WERI-Rb-1 (cell line): Measurements from ENCODE around the gene CTBS.

Source experiments
- DNase-seq: peaks from one replicate; pipeline ENCODE4 v3.0.0-alpha.2; 2020
- H3K27ac ChIP-seq: fragments of 250-450 bp; sonication (Bioruptor Pico); 2 replicates; pipeline ENCODE4 v1.5.1; 2020; ENCODE audit warnings: mild to moderate bottlenecking, moderate library complexity
- H3K27me3 ChIP-seq: fragments of 250-450 bp; sonication (Bioruptor Pico); 2 replicates; pipeline ENCODE4 v1.5.1; 2021; ENCODE audit warnings: mild to moderate bottlenecking, low read depth, moderate library complexity; ENCODE audit not compliant: insufficient read depth, severe bottlenecking
- H3K36me3 ChIP-seq: fragments of 250-450 bp; sonication (Bioruptor Pico); 2 replicates; pipeline ENCODE4 v1.5.1; 2020; ENCODE audit warnings: mild to moderate bottlenecking, moderate library complexity
- H3K4me3 ChIP-seq: 2 replicates; pipeline ENCODE4 v1.5.1; 2011; ENCODE audit warnings: low read depth, mild to moderate bottlenecking, control low read depth, low read length
- H3K9me3 ChIP-seq: fragments of 250-450 bp; sonication (Bioruptor Pico); 2 replicates; pipeline ENCODE4 v1.5.1; 2021; ENCODE audit warnings: mild to moderate bottlenecking, moderate library complexity; ENCODE audit not compliant: severe bottlenecking
- CTCF ChIP-seq: IDR thresholded peaks from 2 replicates; pipeline ENCODE4 v1.5.1; 2011; ENCODE audit warnings: low read depth, mild to moderate bottlenecking, control low read depth, inconsistent platforms, low read length

CTBS gene

GRCh38 chr1:84605157-84605556 lies 30.9 kb upstream of the CTBS start:
- TF ChIP-seq CTCF: no peak
- H3K9me3 ChIP-seq: peaks cover 14% of the 10 kb centered on the region
- no peak overlapping the region for H3K27ac ChIP-seq
- H3K4me3 ChIP-seq: no peak overlapping the region
- no peak for DNase-seq
- H3K27me3 ChIP-seq: no peaks in the 10 kb centered on the region
- no peaks in the 10 kb centered on the region for H3K36me3 ChIP-seq

DNA sequence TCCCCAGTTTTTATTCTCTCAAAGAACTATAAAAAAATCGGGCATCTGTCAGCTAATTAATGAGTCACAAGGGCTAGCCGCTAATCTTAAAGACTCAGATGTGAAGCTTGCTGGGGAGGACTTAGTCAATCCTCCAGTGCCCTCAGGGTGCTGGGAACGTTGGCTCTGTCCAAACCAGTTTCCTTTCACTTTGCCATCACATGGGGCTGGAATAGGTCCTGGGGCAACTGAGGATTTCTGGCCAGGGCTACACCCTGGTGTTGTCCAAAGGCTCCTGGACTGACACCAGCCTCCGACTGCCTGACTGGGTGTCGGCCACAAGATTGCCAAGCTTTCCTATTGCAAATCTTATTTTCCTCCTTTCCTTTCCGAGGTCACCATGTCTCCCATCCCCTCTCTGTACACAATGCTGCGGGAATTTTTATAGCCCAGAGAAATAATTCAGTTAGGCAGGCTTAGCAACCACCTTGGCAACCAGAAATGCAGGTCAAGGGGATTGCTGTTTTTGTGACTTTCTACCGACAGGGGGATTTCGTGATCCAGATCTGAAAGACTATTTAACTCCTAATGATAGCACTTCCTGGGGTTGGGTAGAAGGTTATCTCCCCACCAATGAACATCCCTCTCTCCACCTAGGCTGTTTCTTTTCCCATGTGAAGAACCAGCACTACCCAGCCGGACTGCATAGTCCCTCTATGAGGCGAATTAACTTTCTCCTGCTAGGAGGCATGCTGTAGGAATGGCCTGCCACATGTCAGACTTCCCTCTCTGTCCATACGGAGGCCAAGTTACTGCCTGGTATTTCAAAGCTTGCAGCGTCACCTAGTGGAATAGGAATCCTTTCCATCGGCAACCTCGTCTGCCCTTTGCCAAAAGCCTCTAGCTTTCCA lies 29.9 kb upstream of the CTBS start:
- no peaks in the 10 kb centered on the region for H3K36me3 ChIP-seq
- H3K9me3 ChIP-seq: peaks cover 14% of the 10 kb centered on the region
- H3K4me3 ChIP-seq: peak overlapping the region; percentile 21
- DNase-seq: peak; percentile 67
- TF ChIP-seq CTCF: peak; percentile 81
- H3K27ac ChIP-seq: peak overlapping the region; percentile 67
- no peaks in the 10 kb centered on the region for H3K27me3 ChIP-seq

- no peaks in the 10 kb centered on the region for H3K36me3 ChIP-seq
- no peaks in the 10 kb centered on the region for H3K27me3 ChIP-seq
- no peak for DNase-seq
- peak overlapping the region; percentile 67 for H3K27ac ChIP-seq
- no peak overlapping the region for H3K4me3 ChIP-seq
- TF ChIP-seq CTCF: no peak
- H3K9me3 ChIP-seq: peaks cover 14% of the 10 kb centered on the region
These were observed 29.0 kb upstream of the CTBS start for GRCh38 chr1:84603223-84603622.

DNA sequence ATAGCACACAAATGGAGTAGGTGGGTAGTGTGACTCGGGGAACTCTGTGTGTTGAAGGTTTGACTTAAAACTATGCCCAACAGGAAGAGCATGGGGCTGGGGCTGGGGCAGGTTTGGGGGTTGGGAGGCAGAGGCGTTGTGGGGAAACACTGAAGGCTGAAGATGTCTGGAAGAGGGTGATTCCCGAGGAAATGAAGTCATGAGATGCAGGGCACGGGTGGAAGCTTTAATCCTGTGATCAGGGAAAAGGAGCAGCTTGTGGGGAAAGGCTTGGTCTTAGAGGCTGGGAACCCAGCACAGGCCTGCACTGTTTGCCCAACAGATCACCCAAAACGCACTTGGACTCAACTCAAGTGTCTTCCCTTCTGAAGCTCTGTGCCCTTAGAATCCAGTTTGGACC lies 26.6 kb upstream of the CTBS start:
- TF ChIP-seq CTCF: no peak
- no peak overlapping the region for H3K27ac ChIP-seq
- no peak for DNase-seq
- no peaks in the 10 kb centered on the region for H3K36me3 ChIP-seq
- H3K27me3 ChIP-seq: no peaks in the 10 kb centered on the region
- H3K4me3 ChIP-seq: no peak overlapping the region
- peaks cover 10% of the 10 kb centered on the region for H3K9me3 ChIP-seq

DNA sequence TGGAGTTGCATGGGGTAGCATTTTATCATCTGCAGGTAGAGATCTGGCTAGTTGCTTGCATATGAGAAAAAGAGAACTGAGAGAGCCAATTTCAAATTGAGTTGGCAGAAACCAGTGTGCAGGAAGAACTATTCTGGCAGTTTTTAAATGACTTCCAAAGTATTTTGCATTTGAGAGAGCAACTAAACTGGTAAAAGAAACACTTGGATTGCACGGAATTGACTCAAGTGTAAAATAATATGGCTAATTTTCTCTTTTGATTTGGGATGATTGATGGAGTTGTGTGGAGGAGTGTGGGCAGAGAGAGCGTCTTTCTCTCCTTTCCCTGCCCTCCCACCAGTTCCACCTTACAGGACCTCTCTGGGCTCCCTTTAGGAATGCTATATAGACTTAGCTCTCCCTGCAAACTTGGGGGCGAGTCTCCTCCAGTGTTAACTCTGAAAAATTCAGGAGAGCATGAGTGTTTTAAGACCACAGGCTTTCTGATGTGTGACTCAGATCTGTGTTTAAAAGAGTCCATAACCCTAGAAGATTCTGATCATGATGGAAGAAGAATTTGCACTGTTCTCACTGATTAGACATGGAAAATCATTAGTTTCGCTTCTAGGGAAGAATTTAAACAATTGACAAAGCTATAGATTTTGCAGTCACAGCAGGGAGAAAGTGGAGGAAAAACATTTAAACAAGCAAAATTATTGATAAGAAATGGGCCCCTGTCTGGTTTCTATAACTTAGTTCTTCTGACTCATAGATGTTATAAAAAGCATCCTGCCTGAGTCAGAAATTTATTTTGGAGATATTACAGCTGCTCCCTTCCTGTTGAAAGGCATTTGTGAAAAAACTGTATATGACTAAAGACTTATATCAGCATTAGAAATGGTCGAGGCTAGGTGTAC lies 24.9 kb upstream of the CTBS start:
- no peak for TF ChIP-seq CTCF
- H3K27ac ChIP-seq: no peak overlapping the region
- DNase-seq: no peak
- H3K36me3 ChIP-seq: no peaks in the 10 kb centered on the region
- H3K9me3 ChIP-seq: peaks cover 5% of the 10 kb centered on the region
- no peaks in the 10 kb centered on the region for H3K27me3 ChIP-seq
- H3K4me3 ChIP-seq: no peak overlapping the region
